GM18873 (cell line): Measurements from ENCODE around the gene LYVE1.
A peak's percentile ranks its signal among the peaks of the same experiment; 100 is the strongest.

ENCODE experiments used
- ATAC-seq: cut with Tn5 transposase; IDR thresholded peaks from one replicate; pipeline ENCODE4 v1.9.1; 2021; ENCODE audit warnings: mild to moderate bottlenecking, moderate library complexity, moderate number of reproducible peaks; ENCODE audit not compliant: unreplicated experiment, low FRiP score

The LYVE1 gene

DNA sequence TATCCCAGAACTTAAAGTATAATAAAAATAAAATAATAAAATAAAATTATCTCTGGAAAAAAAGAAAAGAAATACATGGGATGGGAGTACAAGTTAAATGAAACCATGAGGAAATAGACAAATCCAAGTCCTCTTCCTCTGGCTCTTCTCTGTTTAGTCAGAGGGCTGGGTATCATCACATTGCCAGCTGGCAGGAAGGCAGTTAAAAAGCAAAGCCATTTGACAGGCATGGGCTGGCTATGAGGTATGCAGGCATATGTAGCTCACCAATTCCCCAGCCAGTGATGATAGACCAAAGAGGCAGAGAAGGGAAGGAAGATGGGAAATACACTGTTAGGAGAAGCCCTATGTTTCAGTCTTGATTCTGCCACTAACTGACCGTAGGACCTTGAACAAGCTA, 6.5 kb downstream of the LYVE1 start:
- ATAC-seq: no peak

DNA sequence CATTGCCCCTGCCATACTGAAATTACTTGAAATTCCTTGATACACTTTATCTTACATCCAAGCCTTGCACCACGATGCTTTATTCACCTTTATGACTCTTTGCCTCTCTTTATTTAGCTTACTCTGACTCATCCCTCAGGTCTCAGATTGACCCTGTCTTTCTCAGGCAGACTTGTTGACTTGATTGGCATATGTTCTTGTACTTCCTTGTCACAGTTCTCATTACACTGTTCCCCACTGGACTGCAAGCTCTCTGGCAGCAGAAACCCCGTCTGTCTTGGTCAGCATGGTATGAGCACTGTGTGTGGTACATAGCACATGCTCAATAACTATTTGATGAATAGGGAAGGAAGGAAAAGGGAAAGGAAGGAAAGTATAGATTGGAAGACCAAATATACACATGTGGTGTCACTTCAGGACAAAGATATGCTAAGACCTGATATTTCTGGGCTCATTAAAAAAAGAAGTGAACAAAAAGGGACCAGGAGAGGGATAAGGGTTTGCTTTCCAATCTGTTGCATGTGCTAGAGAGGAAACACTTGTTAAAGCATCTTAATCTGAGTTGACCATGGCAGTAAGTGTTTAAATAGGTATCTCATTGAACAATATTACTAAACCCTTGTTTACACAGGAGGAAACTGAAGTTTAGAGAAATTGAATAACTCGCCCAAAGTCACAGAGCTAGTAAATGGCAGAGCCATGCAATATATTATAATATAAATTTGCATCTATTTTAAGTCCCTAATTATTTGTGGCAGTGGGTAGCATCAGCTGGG, 7.2 kb downstream of the LYVE1 start:
- ATAC-seq: no peak

DNA sequence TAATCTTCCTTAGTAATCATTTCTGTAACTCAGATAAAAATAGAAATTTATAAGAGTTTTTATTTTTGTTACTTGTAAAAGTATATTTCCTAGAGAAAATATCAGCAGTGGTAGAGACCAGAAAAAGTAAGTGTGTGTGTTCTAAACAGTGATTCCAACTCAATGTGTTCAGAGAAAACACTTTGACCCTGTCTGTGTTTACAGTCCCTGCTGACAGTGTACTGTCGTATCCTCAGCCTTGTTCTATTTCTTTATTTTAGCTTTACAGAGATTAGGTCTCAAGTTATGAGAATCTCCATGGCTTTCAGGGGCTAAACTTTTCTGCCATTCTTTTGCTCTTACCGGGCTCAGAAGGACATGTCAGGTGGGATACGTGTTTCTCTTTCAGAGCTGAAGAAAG, 10.2 kb downstream of the LYVE1 start:
- no peak for ATAC-seq

- no peak for ATAC-seq
These were observed 11.9 kb downstream of the LYVE1 start for GRCh38 chr11:10556590-10556989.

DNA sequence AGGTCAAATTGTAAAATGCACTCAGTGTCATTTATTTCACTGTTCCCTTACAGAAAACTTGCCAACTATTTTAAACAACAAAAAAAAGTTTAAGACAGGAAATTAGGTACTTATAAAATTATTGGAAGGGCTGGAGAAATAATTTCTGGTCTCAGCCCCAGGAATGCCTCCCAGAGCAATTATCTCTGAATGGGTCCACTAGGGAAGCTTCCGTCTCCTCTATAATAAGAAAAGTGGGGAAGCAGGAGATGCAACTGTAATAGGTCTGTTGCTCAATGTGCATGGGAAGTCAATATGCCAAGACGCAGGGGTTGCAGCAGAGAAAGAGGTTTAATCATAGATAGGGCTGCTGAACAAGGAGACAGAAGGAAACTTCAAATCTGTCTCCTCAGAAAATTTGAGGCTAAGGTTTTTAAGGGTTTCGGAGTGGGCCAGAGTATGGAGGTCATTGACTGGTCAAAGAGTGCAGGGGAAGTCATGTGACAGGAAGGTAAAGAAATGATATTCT, 16.6 kb downstream of the LYVE1 start:
- no peak for ATAC-seq

- no peak for ATAC-seq
These were observed 17.2 kb downstream of the LYVE1 start for GRCh38 chr11:10551290-10551592.

DNA sequence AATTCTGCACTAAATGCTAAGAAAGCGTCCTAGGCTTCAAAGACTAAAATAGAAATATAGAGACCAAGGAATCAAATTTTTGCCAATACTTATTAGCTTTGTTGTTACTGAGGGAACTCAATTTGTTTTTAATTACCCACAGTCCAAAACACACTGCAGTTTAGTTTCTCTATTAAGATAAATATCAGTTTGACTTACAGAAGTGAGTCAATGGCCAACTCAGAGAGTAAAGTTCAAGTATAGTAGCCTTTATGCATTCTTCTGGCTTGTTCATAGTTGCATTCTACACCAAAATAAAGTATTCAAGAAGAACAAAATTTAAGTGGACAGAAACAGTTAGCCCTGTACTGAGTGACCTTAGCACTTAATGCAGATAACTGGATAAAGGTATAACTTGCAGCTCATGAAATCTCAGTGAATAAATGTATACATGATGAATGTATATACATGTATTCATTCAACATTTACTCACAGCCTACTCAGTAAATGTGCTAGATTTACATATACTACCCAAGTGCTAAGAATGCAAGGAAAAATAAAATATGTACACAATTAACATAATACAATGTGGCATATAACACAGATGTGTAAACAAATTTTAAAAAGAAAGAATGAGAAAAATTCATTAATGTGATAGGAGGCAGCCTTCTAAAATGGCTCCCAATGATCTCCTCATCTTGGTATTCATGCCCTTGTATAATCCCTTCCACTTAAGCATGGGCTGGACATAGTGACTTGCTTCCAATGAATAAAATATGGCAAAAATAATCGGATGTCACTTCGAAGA, 17.8 kb downstream of the LYVE1 start:
- no peak for ATAC-seq

DNA sequence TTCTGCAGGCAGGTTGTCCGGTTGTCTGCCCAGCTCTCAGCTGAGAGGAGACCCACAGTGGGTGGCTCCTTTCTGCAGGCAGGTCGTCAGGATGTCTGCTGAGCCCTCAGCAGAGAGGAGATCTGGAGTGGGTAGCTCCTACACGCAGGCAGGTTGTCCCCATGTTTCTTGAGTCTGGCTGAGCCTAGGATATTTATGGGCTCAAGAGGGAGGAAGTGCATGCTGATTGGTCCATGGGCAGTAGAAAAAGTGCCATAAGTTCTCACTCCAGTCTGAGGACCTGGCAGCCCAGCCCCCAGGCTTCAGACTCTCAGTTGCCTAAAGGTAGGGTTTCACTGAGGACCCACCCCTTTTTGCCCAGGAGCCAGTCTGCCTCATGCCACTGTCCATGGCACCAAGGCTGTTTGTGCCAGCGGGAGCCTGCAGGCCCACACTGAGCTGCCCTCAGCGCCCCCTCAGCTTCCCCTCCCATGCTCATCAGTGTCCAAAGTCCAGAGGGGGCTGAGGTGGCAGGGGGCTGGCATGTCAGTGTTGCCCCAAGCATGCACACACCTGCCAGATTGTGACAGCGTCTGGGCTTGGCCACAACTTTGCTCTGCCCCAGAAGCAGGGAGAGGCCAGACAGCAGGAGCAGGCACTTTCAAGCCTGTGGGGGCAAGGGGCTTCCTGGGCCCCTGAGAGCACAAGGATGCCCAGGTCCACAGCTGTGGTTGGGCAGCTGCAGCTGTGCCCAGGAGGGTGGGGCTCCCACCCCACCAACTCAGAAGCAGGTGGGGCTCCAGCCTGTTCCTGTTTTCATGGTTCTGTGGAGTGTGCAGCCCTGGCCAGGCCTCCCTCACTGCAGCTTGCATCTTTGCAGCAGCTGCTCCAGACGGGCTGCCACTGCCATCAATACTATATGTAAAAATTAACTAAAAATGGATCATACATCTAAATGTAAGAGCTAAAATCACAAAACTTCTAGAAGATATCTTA, 23.7 kb downstream of the LYVE1 start:
- ATAC-seq: no peak

DNA sequence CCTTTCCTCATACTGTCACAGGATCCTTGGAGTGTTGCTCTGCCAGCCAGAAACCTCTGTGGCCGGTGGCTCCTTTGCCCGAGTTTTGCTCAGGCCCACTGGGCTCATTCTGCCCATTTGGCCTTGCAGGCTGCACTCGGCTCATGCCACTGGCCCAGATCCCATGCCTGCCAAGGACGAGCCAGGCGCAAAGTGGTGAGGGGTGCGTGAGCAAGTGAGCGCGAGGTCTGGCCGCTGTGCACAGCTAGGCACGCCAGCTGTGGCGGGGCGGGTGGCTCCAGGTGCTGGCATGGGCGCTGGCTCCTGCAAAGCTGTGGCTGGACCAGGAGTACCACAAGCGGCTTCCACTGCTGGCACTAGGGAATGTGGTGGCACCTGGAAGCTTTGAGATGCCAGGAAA, 24.7 kb downstream of the LYVE1 start:
- ATAC-seq: no peak

DNA sequence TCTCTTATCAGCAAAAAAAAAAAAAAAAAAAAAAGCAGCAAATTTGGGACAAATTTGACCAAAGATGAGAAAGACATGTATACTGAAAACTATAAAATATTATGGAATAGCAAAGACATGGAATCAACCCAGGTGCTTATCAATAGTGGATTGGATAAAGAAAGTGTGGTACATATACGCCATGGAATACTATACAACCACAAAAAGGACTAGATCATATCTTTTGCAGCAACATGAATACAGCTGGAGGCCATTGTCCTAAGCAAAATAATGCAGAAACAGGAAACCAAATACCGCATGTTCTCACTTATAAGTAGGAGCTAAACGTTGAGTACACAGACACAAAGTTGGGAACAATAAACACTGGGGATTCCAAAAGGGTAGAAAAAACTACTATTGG, 25.7 kb downstream of the LYVE1 start:
- no peak for ATAC-seq

GRCh38 chr11:10541561-10541930, 26.9 kb downstream of the LYVE1 start:
- ATAC-seq: no peak

DNA sequence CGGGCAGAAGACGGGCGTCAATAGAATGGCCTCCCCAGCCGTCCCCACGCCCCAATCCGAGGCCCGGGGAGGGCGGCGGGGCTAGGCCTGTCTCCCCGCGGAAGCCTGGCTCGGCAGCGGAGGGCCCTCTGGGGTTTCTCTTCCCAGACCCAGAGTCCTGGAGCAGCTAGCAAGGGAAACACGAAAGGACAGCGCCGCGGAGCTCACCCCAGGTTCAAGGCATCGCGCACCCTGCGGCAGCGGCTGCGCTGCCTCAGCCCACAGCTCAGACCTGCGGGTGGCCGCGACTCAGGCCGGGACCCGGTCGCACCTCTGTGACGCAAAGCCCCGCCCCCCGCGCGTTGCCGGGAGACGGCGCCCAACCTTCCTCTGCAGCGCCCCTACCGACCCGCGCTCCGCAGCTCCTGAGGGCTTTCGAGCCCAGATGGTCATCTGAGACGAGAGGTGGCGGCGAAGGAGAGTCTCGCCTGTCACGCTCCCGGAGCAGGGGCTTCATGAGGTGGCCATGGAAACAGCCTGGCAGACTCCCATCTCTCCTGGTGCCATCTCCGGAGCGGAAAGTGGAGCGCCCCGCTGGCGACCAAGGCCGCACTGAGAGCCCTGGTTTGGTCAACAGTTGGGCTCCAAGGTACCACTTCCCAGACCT, 27.4 kb downstream of the LYVE1 start, which contains the start of gene RNF141:
Gene RNF141 (minus strand): TSS at position 273 of the 646 bp plus-strand sequence. CDS start 7,029 bp downstream, outside the sequence.
- peak; percentile 95 for ATAC-seq

DNA sequence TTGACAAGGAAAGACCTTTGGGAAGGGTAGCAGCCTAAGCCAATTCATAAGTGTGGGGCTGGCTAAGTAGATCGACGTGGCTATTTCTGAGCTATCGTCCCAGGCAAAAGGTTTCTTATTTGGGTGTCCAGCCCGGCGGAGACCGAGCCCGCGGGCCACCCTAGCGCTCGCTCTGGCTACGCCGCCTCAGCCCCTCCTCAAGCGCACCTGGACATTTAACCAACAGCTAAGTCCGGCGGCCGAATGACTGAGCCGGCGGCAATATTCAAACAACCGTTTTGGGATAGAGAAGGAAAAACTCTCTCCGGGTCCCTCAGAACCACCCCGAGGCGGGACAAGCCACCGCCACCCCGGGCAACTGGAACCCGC, 27.9 kb downstream of the LYVE1 start:
- ATAC-seq: peak; percentile 8

GRCh38 chr11:10539339-10539738, 29.1 kb downstream of the LYVE1 start:
- ATAC-seq: no peak

DNA sequence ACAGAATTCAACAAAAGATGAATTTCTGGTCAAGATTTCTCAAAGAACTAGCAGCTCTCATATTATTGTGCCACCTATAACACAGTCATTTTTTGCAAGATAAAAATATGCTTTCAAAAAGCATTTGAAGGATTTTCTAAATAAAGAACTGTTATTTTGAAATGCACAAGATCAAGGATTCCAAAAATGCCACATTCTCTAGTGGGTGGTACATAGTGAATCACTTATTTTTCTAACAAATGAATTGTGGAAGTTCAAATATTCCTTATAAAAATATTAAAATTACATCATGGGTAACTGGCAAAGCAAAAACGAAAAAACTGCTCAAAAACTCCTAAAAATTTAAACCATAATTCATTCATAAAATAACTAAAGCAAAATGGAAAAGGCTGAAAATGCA, 29.5 kb downstream of the LYVE1 start:
- no peak for ATAC-seq

DNA sequence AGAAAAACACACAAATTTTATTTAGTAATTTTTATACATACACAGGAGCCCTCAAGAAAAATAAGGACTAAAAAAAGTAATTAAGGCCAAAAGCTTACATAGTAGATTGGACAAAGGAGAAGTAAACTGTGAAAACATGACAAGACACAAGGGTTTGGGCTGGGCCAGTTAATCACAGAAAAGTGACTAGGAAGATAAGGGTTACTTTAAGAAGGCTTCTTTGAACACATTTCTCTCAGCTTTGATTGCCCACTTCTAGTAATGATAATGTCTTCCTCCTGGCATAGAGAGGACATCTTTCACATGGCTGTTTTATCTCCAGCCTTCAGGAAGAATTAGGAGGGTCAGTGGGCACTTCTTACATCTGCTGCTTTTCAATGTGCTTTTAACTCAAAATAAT, 30.9 kb downstream of the LYVE1 start:
- no peak for ATAC-seq

DNA sequence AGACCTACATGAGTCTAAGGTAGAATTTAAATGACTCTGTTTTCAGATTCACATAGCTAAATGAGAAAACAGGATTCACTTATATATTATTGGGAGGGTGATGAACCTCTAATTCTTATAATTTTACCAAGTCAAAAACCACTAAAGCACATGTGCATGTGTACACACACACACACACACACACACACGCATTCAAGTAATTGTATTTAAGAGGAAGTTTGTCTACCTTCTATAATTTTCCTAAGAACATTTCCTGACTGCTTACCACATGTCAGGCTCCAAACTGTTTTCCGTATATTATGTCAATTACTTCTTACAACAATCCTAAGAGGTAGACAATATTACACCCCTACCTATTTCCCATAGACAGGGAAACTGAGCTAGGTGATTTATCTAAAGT, 34.1 kb downstream of the LYVE1 start:
- ATAC-seq: no peak

DNA sequence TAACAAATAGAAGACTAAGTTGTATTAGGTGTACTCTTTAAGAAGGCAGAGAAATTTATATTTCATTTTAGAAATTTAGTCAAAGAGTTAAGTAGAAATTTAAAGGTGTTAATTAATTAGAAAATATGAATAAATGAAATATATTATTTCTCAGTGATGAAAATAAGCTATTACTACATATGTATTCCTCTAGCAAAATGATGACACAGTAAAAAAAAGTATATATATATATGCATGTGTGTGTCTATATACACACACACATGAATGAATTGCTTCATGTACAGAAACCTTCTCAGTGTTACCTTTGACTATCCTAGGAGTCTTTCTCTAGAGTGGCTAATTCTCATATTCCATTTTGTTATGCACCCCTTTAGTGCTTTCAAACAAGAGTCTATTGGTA, 35.1 kb downstream of the LYVE1 start:
- ATAC-seq: no peak

GRCh38 chr11:10532526-10532925, 35.9 kb downstream of the LYVE1 start:
- no peak for ATAC-seq

GRCh38 chr11:10529279-10529678, 39.2 kb downstream of the LYVE1 start:
- no peak for ATAC-seq
